K562 (cell line): Measurements from ENCODE around the gene ABCA8. TPM values are rescaled to one million over a fixed set of nuclear protein-coding genes. Genes with fewer than 3 reads are reported as not detected.

ENCODE experiments used
- ATAC-seq: fragments of 200-7000 bp; cut with Tn5 transposase; 3 replicates; pipeline ENCODE4 v1.9.1; 2020; ENCODE audit warnings: moderate library complexity
- BruUV-seq: library from RNA; stranded (reverse); fragments of 400-500 nt; replicated peaks from 2 replicates; lab custom pipeline; 2021; lab: Mats Ljungman, UMichigan
- CTCF ChIA-PET: fragments of 300-600 bp; formaldehyde crosslinking; extraction: SDS; loops from one replicate; lab custom pipeline; 2021; ENCODE audit warnings: low intra/inter-chr PET ratio; lab: Yijun Ruan, JAX
- POLR2A ChIA-PET: fragments of 300-600, 350-650 bp; sonication (Branson Sonifier 250); formaldehyde crosslinking; extraction: SDS; loops from one replicate; lab custom pipeline; 2021; ENCODE audit warnings: antibody characterized with exemption, inconsistent platforms; lab: Yijun Ruan, JAX
- DNase-seq, 4 experiments: peaks; one replicate each; pipeline versions ENCODE4 v3.0.0 to v3.0.0-alpha.2; 2011 to 2018; ENCODE audit warnings: low spot score in 3 of 4, mixed read lengths in 3 of 4; ENCODE audit errors: extremely low read depth in 1 of 4
- FAIRE-seq: peaks from 2 replicates; lab custom pipeline; 2011; peaks lifted over from hg19 to GRCh38; lab: Jason Lieb, UNC
- H2AFZ ChIP-seq: 2 replicates; pipeline ENCODE4 v1.6.0; 2011; ENCODE audit warnings: low read depth, low read length, control low read depth, inconsistent platforms
- H3K27ac ChIP-seq: fragments of 200-600 bp; 3 replicates; pipeline ENCODE4 v1.8.0; 2011; ENCODE audit warnings: low read depth, mild to moderate bottlenecking, control low read depth, inconsistent platforms, low read length, moderate library complexity, mixed read lengths; ENCODE audit errors: extremely low read depth
- H3K27me3 ChIP-seq, 2 experiments: fragments of 300-600 bp in 1 of 2; 2 replicates in 1 of 2; 3 replicates in 1 of 2; pipeline versions ENCODE4 v1.6.0 to v1.8.0; 2011; ENCODE audit warnings: inconsistent platforms in 2 of 2, low read length in 2 of 2, mild to moderate bottlenecking in 1 of 2, mixed read lengths in 1 of 2, moderate library complexity in 1 of 2; ENCODE audit not compliant: control insufficient read depth in 2 of 2, insufficient read depth in 2 of 2
- H3K36me3 ChIP-seq: fragments of 300-600 bp; 3 replicates; pipeline ENCODE4 v1.8.0; 2011; ENCODE audit warnings: mild to moderate bottlenecking, low read length, inconsistent platforms; ENCODE audit not compliant: control insufficient read depth, insufficient read depth
- H3K4me1 ChIP-seq, 2 experiments: fragments of 200-600 bp in 1 of 2; replicated peaks in 1 of 2; 2 replicates in 1 of 2; 3 replicates in 1 of 2; pipeline versions ENCODE4 v1.5.1 to v1.8.0; 2011; ENCODE audit warnings: inconsistent platforms in 2 of 2, low read length in 2 of 2, mild to moderate bottlenecking in 1 of 2, mixed read lengths in 1 of 2, moderate library complexity in 1 of 2; ENCODE audit not compliant: control insufficient read depth in 2 of 2, insufficient read depth in 2 of 2
- H3K4me2 ChIP-seq: 2 replicates; pipeline ENCODE4 v1.6.1; 2011; ENCODE audit warnings: low read length, control low read depth, inconsistent platforms, mixed read lengths; ENCODE audit not compliant: insufficient read depth
- H3K4me3 ChIP-seq: fragments of 200-600 bp; sonication (generic), shearing (Covaris generic); 2 replicates; pipeline ENCODE4 v1.5.1; 2016; ENCODE audit warnings: control low read depth, inconsistent platforms
- H3K79me2 ChIP-seq: fragments of 200-600 bp; 3 replicates; pipeline ENCODE4 v1.8.0; 2011; ENCODE audit warnings: low read length, inconsistent platforms; ENCODE audit not compliant: control insufficient read depth, insufficient read depth
- H3K9ac ChIP-seq, 2 experiments: 2 replicates each; pipeline versions ENCODE4 v1.6.0 to v1.6.1; 2011; ENCODE audit warnings: low read depth in 2 of 2, low read length in 2 of 2, control low read depth in 1 of 2, inconsistent platforms in 1 of 2, mild to moderate bottlenecking in 1 of 2, mixed read lengths in 1 of 2; ENCODE audit not compliant: insufficient read depth in 1 of 2
- H3K9me1 ChIP-seq: one replicate; pipeline ENCODE4 v1.6.0; 2011; ENCODE audit warnings: inconsistent platforms, mild to moderate bottlenecking, low read length, moderate library complexity; ENCODE audit not compliant: control insufficient read depth, insufficient read depth
- H3K9me3 ChIP-seq: replicated peaks from 2 replicates; pipeline ENCODE4 v1.5.1; 2011; ENCODE audit warnings: low read depth, low read length, inconsistent platforms; ENCODE audit not compliant: control insufficient read depth, insufficient read depth
- H4K20me1 ChIP-seq: replicated peaks from 2 replicates; pipeline ENCODE4 v1.6.1; 2011; ENCODE audit warnings: low read length, inconsistent platforms, mixed read lengths; ENCODE audit not compliant: control insufficient read depth, insufficient read depth
- ARID3B ChIP-seq: fragments of 250-450 bp; sonication (Bioruptor Pico); IDR thresholded peaks from 2 replicates; pipeline ENCODE4 v1.4.0; 2020; ENCODE audit warnings: borderline replicate concordance
- ATF7 ChIP-seq: fragments of 450-650 bp; IDR thresholded peaks from 2 replicates; pipeline ENCODE4 v1.7.1; 2014; ENCODE audit warnings: mild to moderate bottlenecking, moderate library complexity
- CHCHD3 ChIP-seq: fragments of 250-450 bp; sonication (Bioruptor Pico); IDR thresholded peaks from 2 replicates; pipeline ENCODE4 v2.1.2; 2022; ENCODE audit warnings: mild to moderate bottlenecking
- MXI1 ChIP-seq: IDR thresholded peaks from 2 replicates; pipeline ENCODE4 v1.6.1; 2011; ENCODE audit warnings: low read depth, mild to moderate bottlenecking, improper control_type of control experiment, low read length
- NCOA6 ChIP-seq: fragments of 450-650 bp; IDR thresholded peaks from 2 replicates; pipeline ENCODE4 v1.6.1; 2017; ENCODE audit warnings: mild to moderate bottlenecking
- PHF20 ChIP-seq: fragments of 450-650 bp; IDR thresholded peaks from 2 replicates; pipeline ENCODE4 v1.6.1; 2018; ENCODE audit not compliant: partially characterized antibody
- TAF7 ChIP-seq: fragments of 450-650 bp; IDR thresholded peaks from 2 replicates; pipeline ENCODE4 v1.6.1; 2016; ENCODE audit warnings: missing genetic modification characterization, missing compliant biosample characterization
- TEAD4 ChIP-seq, 2 experiments: sonication (generic) in 1 of 2; formaldehyde crosslinking in 1 of 2; IDR thresholded peaks; 2 replicates each; pipeline versions ENCODE4 v1.6.1 to v1.8.0; 2012 to 2022; ENCODE audit warnings: borderline replicate concordance in 1 of 2, inconsistent platforms in 1 of 2, low read length in 1 of 2, mild to moderate bottlenecking in 1 of 2, missing genetic modification reagents in 1 of 2
- TGIF2 ChIP-seq: sonication (generic); formaldehyde crosslinking; IDR thresholded peaks from 2 replicates; pipeline ENCODE4 v1.8.1; 2022; ENCODE audit warnings: mild to moderate bottlenecking, missing genetic modification reagents, moderate library complexity
- ZNF780A ChIP-seq: fragments of 250-450 bp; sonication (Bioruptor Pico); IDR thresholded peaks from 2 replicates; pipeline ENCODE4 v1.5.0; 2021; ENCODE audit warnings: mild to moderate bottlenecking
- ZNF830 ChIP-seq: fragments of 250-450 bp; sonication (Bioruptor Pico); IDR thresholded peaks from 2 replicates; pipeline ENCODE4 v1.5.0; 2021; ENCODE audit warnings: mild to moderate bottlenecking
- WGBS: fragments of 100-300 bp; shearing (Covaris generic); methylation state at CpG from one replicate; pipeline ENCODE4 v1.1.6; 2016; ENCODE audit warnings: low coverage, mixed read lengths; ENCODE audit not compliant: insufficient coverage; ENCODE audit errors: missing lambda C conversion rate; 5-methylcytosine and 5-hydroxymethylcytosine counted together
- in situ Hi-C: fragments of 300-500 bp; cut with MboI; formaldehyde crosslinking; loops from 4 replicates; pipeline ENCODE4 v1.15.0; 2018; ENCODE audit warnings: inconsistent platforms, mixed read lengths
- intact Hi-C: fragments of 100-400 bp; cut with micrococcal nuclease; formaldehyde crosslinking; loops from 2 replicates; pipeline ENCODE4 v1.14.2; 2022
- polyA plus RNA-seq, 8 experiments: library from polyadenylated mRNA; depleted of rRNA in 4 of 8; stranded (reverse) in 5 of 8; unstranded in 3 of 8; fragments of >200 nt; fragmentation: Nextera tagmentation in 2 of 8; fragmentation: Illumina TruSeq in 1 of 8; extraction: Ambion mirVana in 2 of 8; extraction: Trizol in 1 of 8; gene quantifications; 2 replicates each; pipeline versions ENCODE4 v1.2.1 to v1.2.3, GENCODE V29; 2011 to 2014; ENCODE audit warnings: inconsistent platforms in 1 of 8, missing spikeins in 1 of 8
- total RNA-seq, 7 experiments: library from RNA; depleted of rRNA in 6 of 7; stranded (reverse); fragments of >200 nt in 6 of 7; fragmentation: Illumina TruSeq in 2 of 7; extraction: Trizol in 2 of 7; gene quantifications; 2 replicates each; pipeline versions ENCODE4 v1.2.1 to v1.2.3, GENCODE V29; 2011 to 2021; ENCODE audit warnings: low replicate concordance in 1 of 7

ABCA8 gene
- total and polyA plus RNA-seq, 9 of the 15 experiments (the other 6 are each of a cell fraction or from before 2014, with no cell fraction given), result 1.8 to 13.2 (median 12.0) TPM

- 34% methylated on average over 4 of the region's 4 CpGs for WGBS
- Histone ChIP-seq H3K27me3 (no peaks in the 10 kb centered on the region), H3K4me2 (no peak overlapping the region), H3K79me2 (no peaks in the 10 kb centered on the region), H4K20me1 (no peaks in the 10 kb centered on the region), H2AFZ (no peak overlapping the region), H3K4me1 (no peaks in the 10 kb centered on the region), H3K9ac (no peak overlapping the region), H3K9me1 (no peaks in the 10 kb centered on the region), H3K36me3 (no peaks in the 10 kb centered on the region), H3K9me3 (no peaks in the 10 kb centered on the region), H3K4me3 (no peak overlapping the region), H3K27ac (no peak overlapping the region)
- FAIRE-seq (no peak), DNase-seq (no peak), ATAC-seq (no peak)
- BruUV-seq, result no TSS peak
- ChIA-PET CTCF (no interaction called here), POLR2A (interaction anchor here (0.7 kb wide), 1 partner anchor 12 kb away, joined by 3 read pairs; no protein-coding TSS in a partner anchor)
- intact Hi-C loops, result no loop called here
- no peak for TF ChIP-seq CHCHD3 (CRISPR knock-in tag)
- TF ChIP-seq ZNF830 (CRISPR knock-in tag), result no peak
- TF ChIP-seq ZNF780A (CRISPR knock-in tag), result no peak
- no peak for TF ChIP-seq TGIF2 (CRISPR knock-in tag)
- TF ChIP-seq MXI1, result no peak
- TF ChIP-seq TEAD4 (IDR thresholded peaks at IDR 0.05; ENCODE audit: low read length), result no peak
- TF ChIP-seq TEAD4 (CRISPR knock-in tag; IDR thresholded peaks at IDR 0.05; ENCODE audit: borderline replicate concordance), result no peak
- no peak for TF ChIP-seq NCOA6
- TF ChIP-seq ARID3B, result no peak
- no peak for TF ChIP-seq PHF20
- TF ChIP-seq TAF7 (tag), result no peak
- TF ChIP-seq ATF7, result no peak
- in situ Hi-C loops, result no loop called here
These were observed 70.3 kb downstream of the ABCA8 start for GRCh38 chr17:68884888-68885287.
